ENCODE results near the gene GPRC5B. TPM values are rescaled to one million over a fixed set of nuclear protein-coding genes. Genes with fewer than 3 reads are reported as not detected.

The GPRC5B gene
- total RNA-seq, 6 donors from 2014 or later: 3.6 to 21.5 (median 5.5) TPM

DNA sequence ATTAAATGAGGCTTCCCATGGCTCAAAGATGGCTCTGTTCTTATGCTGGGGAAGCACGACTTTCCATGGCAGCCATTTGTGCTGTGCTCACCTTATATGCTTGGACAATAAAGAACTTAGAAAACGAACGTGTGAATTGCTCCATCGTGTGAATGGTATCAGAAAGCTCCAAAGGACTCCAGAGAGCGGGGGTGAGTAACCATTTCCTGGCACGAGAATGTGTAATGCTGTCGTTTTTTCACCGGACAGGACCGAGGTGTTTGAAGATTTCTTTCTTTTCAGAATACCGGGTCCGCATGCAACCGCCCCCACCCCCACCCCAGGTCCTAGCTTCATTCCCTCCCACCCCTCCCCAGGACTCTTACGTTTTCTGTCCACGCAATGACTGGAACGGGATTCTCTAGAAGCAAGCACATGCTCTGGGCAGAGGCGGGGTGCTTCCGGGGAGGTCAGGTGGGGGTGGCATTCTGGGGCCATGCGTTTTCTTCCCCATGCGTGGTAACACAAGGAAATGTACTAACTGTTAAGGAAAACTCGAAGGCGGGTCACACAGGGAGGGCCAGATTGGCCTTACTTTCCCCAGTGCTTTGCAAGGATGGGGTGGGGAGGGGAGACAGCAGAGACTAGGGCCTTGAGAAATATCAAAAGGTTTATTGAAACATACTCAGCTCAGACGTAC is 26.2 kb downstream of the GPRC5B start:
- TF ChIP-seq POLR2A (IDR thresholded peaks at IDR 0.05) (no peak), CTCF (IDR thresholded peaks at IDR 0.05) (no peak), POLR2AphosphoS5 (IDR thresholded peaks at IDR 0.05) (no peak), EP300 (IDR thresholded peaks at IDR 0.05) (no peak)
- H3K4me3 ChIP-seq: no peak overlapping the region
- WGBS, 2 donors: 90 to 91% methylated on average over 22 of the region's 22 CpGs
- H3K27me3 ChIP-seq: no peaks in the 10 kb centered on the region
- no peak overlapping the region for H3K27ac ChIP-seq
- no peaks in the 10 kb centered on the region for H3K36me3 ChIP-seq
- DNase-seq: no peak
- no peak for ATAC-seq (ENCODE audit: low FRiP score in 2 of 2)
- no peaks in the 10 kb centered on the region for H3K4me1 ChIP-seq
- no peaks in the 10 kb centered on the region for H3K9me3 ChIP-seq

GRCh38 chr16:19857593-19858339 is 26.9 kb downstream of the GPRC5B start:
- no peak for TF ChIP-seq EP300 (IDR thresholded peaks at IDR 0.05)
- no peak for TF ChIP-seq POLR2AphosphoS5 (IDR thresholded peaks at IDR 0.05)
- no peak for TF ChIP-seq CTCF (IDR thresholded peaks at IDR 0.05)
- TF ChIP-seq POLR2A (IDR thresholded peaks at IDR 0.05): no peak
- DNase-seq (no peak), ATAC-seq (ENCODE audit: low FRiP score in 2 of 2) (no peak)
- H3K9me3 ChIP-seq: no peaks in the 10 kb centered on the region
- H3K27ac ChIP-seq: no peak overlapping the region
- H3K4me1 ChIP-seq: no peaks in the 10 kb centered on the region
- H3K27me3 ChIP-seq: no peaks in the 10 kb centered on the region
- WGBS, 2 donors: 81 to 84% methylated on average over 16 of the region's 16 CpGs
- H3K36me3 ChIP-seq: no peaks in the 10 kb centered on the region
- H3K4me3 ChIP-seq: no peak overlapping the region

GRCh38 chr16:19856120-19856519 is 28.5 kb downstream of the GPRC5B start:
- H3K4me3 ChIP-seq: no peak overlapping the region
- no peaks in the 10 kb centered on the region for H3K4me1 ChIP-seq
- H3K36me3 ChIP-seq: no peaks in the 10 kb centered on the region
- H3K27ac ChIP-seq: no peak overlapping the region
- TF ChIP-seq POLR2A (IDR thresholded peaks at IDR 0.05) (no peak), POLR2AphosphoS5 (IDR thresholded peaks at IDR 0.05) (no peak), EP300 (IDR thresholded peaks at IDR 0.05) (no peak), CTCF (IDR thresholded peaks at IDR 0.05) (no peak)
- H3K9me3 ChIP-seq: no peaks in the 10 kb centered on the region
- ATAC-seq (ENCODE audit: low FRiP score in 2 of 2): no peak
- no peak for DNase-seq
- WGBS, 2 donors: 90 to 92% methylated on average over 10 of the region's 10 CpGs
- no peaks in the 10 kb centered on the region for H3K27me3 ChIP-seq

GRCh38 chr16:19854543-19854876 is 30.1 kb downstream of the GPRC5B start:
- WGBS, 2 donors: 86 to 93% methylated on average over 6 of the region's 6 CpGs
- no peak for TF ChIP-seq POLR2AphosphoS5 (IDR thresholded peaks at IDR 0.05)
- no peak for TF ChIP-seq POLR2A (IDR thresholded peaks at IDR 0.05)
- TF ChIP-seq EP300 (IDR thresholded peaks at IDR 0.05): no peak
- no peak for TF ChIP-seq CTCF (IDR thresholded peaks at IDR 0.05)
- Histone ChIP-seq H3K4me1 (no peaks in the 10 kb centered on the region), H3K9me3 (no peaks in the 10 kb centered on the region), H3K36me3 (no peaks in the 10 kb centered on the region), H3K27me3 (no peaks in the 10 kb centered on the region), H3K27ac (no peak overlapping the region), H3K4me3 (no peak overlapping the region)
- DNase-seq (no peak), ATAC-seq (ENCODE audit: low FRiP score in 2 of 2) (no peak)

All from upper lobe of left lung (tissue), 6 donors.